Calu3 (cell line): ENCODE measurements around the gene BCL2L13. TPM values are rescaled to one million over a fixed set of nuclear protein-coding genes. Genes with fewer than 3 reads are reported as not detected.

ENCODE experiments used
- BruUV-seq: library from RNA; stranded (reverse); fragments of 400-500 nt; replicated peaks from 2 replicates; lab custom pipeline; 2021; lab: Mats Ljungman, UMichigan
- CTCF ChIA-PET: fragments of 300-600 bp; sonication (Branson Sonifier 250); formaldehyde crosslinking; loops from one replicate; lab custom pipeline; 2022; ENCODE audit warnings: antibody characterized with exemption; lab: Charles Lee
- DNase-seq: peaks from one replicate; pipeline ENCODE4 v3.0.0; 2022
- H3K27ac Mint-ChIP-seq: one replicate; pipeline ENCODE4 v1.8.0; 2022; ENCODE audit warnings: mixed read lengths; ENCODE audit not compliant: unreplicated experiment
- H3K27me3 Mint-ChIP-seq: one replicate; pipeline ENCODE4 v1.8.0; 2022; ENCODE audit warnings: mixed read lengths; ENCODE audit not compliant: unreplicated experiment
- H3K36me3 Mint-ChIP-seq: one replicate; pipeline ENCODE4 v1.8.0; 2022; ENCODE audit warnings: mild to moderate bottlenecking, moderate library complexity, mixed read lengths; ENCODE audit not compliant: insufficient read depth, unreplicated experiment
- H3K4me1 Mint-ChIP-seq: one replicate; pipeline ENCODE4 v1.8.0; 2022; ENCODE audit warnings: mild to moderate bottlenecking, low read depth, mixed read lengths; ENCODE audit not compliant: unreplicated experiment
- H3K4me3 Mint-ChIP-seq: one replicate; pipeline ENCODE4 v1.8.0; 2022; ENCODE audit warnings: mild to moderate bottlenecking, low read depth, moderate library complexity, mixed read lengths; ENCODE audit not compliant: unreplicated experiment
- H3K9me3 Mint-ChIP-seq: one replicate; pipeline ENCODE4 v1.8.0; 2022; ENCODE audit warnings: low read depth, mixed read lengths; ENCODE audit not compliant: unreplicated experiment
- intact Hi-C: fragments of 100-400 bp; cut with micrococcal nuclease; formaldehyde crosslinking; loops from one replicate; pipeline ENCODE4 v1.10.0; 2022; ENCODE audit not compliant: unreplicated experiment
- total RNA-seq: library from RNA; stranded (reverse); gene quantifications from 2 replicates; pipeline ENCODE4 v1.2.3, GENCODE V29; 2022
- TF ChIP-seq, protein P1 (sequence below): fragments of 200-600 bp; IDR thresholded peaks from one replicate; pipeline ENCODE4 v1.8.0; 2022; ENCODE audit warnings: antibody characterized with exemption; ENCODE audit not compliant: unreplicated experiment

BCL2L13 gene
- total RNA-seq, 1 experiment from 2014 or later: 49.3 TPM

DNA sequence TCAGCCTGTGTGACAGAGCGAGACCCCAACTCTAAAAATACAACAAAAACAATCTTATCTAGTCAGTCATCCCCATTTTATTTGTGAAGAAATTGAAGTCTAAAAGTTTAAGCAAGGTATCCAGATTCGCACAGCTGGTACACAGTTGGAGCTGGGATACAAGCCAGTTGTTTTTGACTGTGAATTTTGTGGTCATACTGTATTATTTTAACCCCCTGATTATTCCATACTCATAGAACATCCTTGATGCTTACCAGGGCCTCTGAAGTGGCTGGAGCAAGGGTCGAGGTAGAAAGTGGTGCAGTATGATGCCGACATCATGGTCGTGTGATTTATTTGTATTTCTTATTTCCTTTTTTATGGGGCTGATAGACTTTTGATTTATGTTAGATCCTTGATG, 85.7 kb downstream of the BCL2L13 start:
- no peak overlapping the region for H3K4me3 Mint-ChIP-seq
- H3K27ac Mint-ChIP-seq: no peak overlapping the region
- H3K27me3 Mint-ChIP-seq: no peaks in the 10 kb centered on the region
- CTCF ChIA-PET: no interaction called here
- peaks cover 12% of the 10 kb centered on the region for H3K36me3 Mint-ChIP-seq
- intact Hi-C loops: no loop called here
- no TSS peak for BruUV-seq
- TF ChIP-seq, protein P1, sequence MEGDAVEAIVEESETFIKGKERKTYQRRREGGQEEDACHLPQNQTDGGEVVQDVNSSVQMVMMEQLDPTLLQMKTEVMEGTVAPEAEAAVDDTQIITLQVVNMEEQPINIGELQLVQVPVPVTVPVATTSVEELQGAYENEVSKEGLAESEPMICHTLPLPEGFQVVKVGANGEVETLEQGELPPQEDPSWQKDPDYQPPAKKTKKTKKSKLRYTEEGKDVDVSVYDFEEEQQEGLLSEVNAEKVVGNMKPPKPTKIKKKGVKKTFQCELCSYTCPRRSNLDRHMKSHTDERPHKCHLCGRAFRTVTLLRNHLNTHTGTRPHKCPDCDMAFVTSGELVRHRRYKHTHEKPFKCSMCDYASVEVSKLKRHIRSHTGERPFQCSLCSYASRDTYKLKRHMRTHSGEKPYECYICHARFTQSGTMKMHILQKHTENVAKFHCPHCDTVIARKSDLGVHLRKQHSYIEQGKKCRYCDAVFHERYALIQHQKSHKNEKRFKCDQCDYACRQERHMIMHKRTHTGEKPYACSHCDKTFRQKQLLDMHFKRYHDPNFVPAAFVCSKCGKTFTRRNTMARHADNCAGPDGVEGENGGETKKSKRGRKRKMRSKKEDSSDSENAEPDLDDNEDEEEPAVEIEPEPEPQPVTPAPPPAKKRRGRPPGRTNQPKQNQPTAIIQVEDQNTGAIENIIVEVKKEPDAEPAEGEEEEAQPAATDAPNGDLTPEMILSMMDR: no peak
- H3K9me3 Mint-ChIP-seq: no peaks in the 10 kb centered on the region
- DNase-seq: no peak
- H3K4me1 Mint-ChIP-seq: no peaks in the 10 kb centered on the region

DNA sequence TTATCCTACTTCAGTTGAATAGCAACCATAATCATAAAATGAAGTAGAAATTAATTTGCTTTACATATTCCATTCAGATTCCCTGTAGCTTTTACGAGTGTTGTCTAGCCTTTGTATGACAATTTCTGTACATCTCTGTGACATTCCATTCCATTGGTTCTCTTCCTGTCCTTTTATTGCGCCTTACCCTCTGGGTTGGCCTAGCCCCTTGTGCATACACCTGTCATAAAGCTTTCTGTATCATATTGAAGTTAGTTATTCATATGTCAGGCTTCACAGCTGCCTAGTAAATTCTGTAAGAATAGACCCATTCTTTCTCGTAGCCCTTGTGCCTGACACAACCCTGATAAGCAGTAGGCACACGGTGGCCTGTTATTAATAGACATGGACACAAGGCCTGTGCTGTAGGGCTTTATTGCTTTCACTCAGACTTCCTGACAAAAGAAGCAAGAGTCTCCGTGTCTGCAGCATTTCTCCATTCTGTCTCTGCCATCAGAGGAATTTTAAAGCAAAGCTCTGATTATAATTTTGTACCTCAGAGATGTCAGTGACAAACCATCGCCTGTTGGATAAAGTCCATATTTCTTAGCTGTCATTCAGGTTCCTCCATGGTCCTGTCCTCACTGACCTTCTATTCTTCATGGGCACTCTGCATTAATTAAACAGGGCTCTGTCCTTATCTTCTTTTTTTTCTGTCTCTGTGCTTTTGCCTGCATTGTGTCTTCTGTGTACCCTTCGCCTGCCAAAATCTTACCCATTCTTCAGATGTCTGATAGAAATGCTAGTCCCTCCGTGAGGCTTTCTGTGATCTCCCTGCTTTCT, 86.3 kb downstream of the BCL2L13 start:
- no peak for DNase-seq
- Mint-ChIP-seq H3K27ac (no peak overlapping the region), H3K4me1 (no peaks in the 10 kb centered on the region), H3K9me3 (no peaks in the 10 kb centered on the region), H3K27me3 (no peaks in the 10 kb centered on the region), H3K36me3 (peaks cover 15% of the 10 kb centered on the region), H3K4me3 (no peak overlapping the region)
- BruUV-seq: no TSS peak
- CTCF ChIA-PET: no interaction called here
- TF ChIP-seq, protein P1: no peak
- intact Hi-C loops: no loop called here

DNA sequence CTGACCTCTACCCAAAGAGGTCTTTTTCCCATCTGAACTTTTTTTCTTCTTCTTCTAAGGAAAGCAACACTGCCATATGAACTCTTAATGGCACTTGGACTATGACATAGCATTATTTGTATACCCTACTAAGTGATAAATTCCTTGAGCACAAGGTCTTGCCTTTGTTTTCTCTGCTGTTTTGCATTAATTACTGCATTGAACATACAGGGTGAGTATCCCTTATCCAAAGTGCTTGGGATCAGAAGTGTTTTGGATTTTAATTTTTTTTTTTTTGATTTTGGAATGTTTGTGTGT, 86.9 kb downstream of the BCL2L13 start:
- DNase-seq: no peak
- no peak overlapping the region for H3K27ac Mint-ChIP-seq
- H3K36me3 Mint-ChIP-seq: peaks cover 21% of the 10 kb centered on the region
- intact Hi-C loops: no loop called here
- TF ChIP-seq, protein P1: no peak
- no peaks in the 10 kb centered on the region for H3K27me3 Mint-ChIP-seq
- no peaks in the 10 kb centered on the region for H3K9me3 Mint-ChIP-seq
- no peak overlapping the region for H3K4me3 Mint-ChIP-seq
- CTCF ChIA-PET: no interaction called here
- no TSS peak for BruUV-seq
- H3K4me1 Mint-ChIP-seq: no peaks in the 10 kb centered on the region

DNA sequence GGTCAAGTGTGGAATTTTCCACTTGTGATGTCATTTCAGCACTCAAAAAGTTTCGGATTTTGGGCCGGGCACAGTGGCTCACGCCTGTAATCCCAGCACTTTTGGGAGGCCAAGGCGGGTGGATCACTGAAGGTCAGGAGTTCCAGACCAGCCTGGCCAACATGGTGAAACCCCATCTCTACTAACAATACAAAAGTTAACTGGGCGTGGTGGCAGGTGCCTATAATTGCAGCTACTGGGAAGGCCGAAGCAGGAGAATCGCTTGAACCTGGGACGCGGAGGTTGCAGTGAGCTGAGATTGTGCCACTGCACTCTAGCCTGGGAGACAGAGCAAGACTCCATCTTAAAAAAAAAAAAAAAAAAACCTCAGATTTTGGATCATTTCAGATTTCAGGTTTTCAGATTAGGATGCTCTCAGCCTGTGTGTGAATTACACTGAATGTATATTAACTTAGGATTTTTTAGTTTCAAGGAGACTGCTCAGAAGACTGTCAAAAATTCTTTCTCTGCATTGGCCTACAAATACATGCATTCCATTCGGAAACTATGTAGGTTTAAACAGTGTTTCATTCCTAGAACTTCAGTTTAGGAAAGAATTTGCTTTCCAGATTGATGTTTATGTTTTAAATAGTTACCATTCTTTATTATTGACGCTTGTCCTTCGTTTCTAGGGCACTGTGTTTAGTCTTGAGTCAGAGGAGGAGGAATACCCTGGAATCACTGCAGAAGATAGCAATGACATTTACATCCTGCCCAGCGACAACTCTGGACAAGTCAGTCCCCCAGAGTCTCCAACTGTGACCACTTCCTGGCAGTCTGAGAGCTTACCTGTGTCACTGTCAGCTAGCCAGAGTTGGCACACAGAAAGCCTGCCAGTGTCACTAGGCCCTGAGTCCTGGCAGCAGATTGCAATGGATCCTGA, 87.7 kb downstream of the BCL2L13 start:
- Mint-ChIP-seq H3K4me3 (no peak overlapping the region), H3K27me3 (no peaks in the 10 kb centered on the region), H3K4me1 (no peaks in the 10 kb centered on the region), H3K27ac (no peak overlapping the region), H3K9me3 (no peaks in the 10 kb centered on the region), H3K36me3 (peaks cover 29% of the 10 kb centered on the region)
- BruUV-seq: no TSS peak
- CTCF ChIA-PET: no interaction called here
- intact Hi-C loops: no loop called here
- TF ChIP-seq, protein P1: no peak
- no peak for DNase-seq
